Activated CD4-positive, CD25-positive, alpha-beta regulatory T cell treated with anti-CD3 and anti-CD28 coated beads, Interleukin-2, amount 50 U/mL, for 16 hours (primary cell): ENCODE results near the gene RNF207.
A peak's percentile ranks its signal among the peaks of the same experiment; 100 is the strongest.
"Not testable (repeated sequence)": the region's sequence is repeated elsewhere in the genome, so short reads cannot be mapped to it uniquely, and the experiment has no call there.

Source experiments
- DNase-seq: peaks from one replicate; pipeline ENCODE4 v3.0.0-alpha.2; 2020; ENCODE audit warnings: low read depth, low spot score

Gene RNF207

GRCh38 chr1:6199298-6200187 lies 6.4 kb upstream of the RNF207 start, which contains the start of gene RPL22:
RPL22 (minus strand) TSS chr1:6199595; CDS start chr1:6199573, 22 bp downstream.
- DNase-seq = peak; percentile 92

DNA sequence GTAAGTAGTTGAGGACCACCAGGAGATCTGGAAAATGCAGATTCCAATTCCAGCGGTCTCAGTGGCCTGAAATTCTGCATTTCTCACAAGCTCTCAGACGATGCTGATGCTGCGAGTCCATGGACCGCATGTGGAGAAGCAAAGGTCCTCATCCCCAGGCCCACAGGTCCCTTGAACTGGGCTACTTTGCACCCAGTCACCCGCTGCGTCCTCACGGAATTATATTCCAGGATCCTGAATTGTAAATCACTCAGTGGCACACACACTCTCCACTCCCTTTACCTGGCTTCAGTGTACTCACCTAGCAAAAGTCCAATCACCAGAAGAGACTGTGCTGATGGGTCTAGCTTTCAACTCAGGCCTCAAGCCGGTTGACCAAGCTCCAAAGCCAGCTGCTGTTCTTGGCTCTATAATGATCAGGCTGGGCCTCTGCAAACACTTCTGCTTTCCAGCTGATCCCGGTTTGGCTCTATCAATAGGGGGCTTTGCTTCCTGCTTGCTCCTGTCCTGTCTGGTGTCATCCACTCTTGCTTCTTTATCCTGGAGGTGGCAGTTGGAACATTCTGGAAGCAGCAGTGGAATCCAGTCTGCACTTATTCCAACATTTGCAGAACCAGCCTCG lies 5.6 kb upstream of the RNF207 start:
- DNase-seq = no peak

GRCh38 chr1:6202256-6202655 lies 3.7 kb upstream of the RNF207 start:
- DNase-seq = no peak

GRCh38 chr1:6206520-6206855 lies 569 bp downstream of the RNF207 start:
- DNase-seq = no peak

DNA sequence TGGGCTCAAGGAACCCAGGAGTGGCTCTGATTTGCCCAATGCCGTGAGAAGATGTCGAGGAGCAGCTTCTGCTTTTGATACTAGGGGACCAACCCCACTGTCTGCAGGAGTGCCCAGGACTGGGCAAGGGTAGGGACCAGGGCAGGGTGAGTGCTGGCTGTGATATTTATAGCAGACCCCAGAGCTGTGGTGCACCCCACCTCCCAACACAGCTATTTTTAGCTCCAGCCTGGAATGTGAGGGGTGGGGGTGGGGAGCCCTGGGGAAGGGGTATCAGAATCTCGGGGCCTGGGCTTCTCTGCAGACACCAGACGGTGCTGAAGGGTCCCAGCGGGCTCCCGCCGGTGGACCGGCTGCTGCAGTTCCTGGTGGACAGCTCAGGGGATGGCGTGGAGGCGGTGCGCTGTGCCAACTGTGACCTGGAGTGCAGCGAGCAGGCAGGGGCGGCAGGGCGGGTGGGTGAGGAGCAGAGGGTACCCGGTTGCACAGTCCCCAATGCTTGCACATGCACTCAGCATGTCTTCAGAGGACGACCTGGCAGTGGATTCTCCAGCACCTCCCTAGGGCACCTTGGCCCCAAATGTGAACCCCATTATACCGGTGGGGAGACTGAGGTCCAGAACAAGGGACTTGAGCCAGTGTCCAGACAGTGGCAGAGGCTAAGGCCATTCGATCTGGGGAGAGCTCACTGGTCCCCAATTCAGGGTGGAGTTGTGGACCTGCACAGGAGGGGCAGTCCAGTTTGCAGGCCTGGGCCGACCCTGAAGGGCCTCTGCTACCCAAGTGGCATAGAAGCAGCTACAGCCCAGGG lies 1.4 kb downstream of the RNF207 start:
- no peak for DNase-seq

- no peak for DNase-seq
Measured at GRCh38 chr1:6207921-6208320, 2.0 kb downstream of the RNF207 start.

- DNase-seq = no peak
Measured at GRCh38 chr1:6208723-6209660, 3.1 kb downstream of the RNF207 start.

DNA sequence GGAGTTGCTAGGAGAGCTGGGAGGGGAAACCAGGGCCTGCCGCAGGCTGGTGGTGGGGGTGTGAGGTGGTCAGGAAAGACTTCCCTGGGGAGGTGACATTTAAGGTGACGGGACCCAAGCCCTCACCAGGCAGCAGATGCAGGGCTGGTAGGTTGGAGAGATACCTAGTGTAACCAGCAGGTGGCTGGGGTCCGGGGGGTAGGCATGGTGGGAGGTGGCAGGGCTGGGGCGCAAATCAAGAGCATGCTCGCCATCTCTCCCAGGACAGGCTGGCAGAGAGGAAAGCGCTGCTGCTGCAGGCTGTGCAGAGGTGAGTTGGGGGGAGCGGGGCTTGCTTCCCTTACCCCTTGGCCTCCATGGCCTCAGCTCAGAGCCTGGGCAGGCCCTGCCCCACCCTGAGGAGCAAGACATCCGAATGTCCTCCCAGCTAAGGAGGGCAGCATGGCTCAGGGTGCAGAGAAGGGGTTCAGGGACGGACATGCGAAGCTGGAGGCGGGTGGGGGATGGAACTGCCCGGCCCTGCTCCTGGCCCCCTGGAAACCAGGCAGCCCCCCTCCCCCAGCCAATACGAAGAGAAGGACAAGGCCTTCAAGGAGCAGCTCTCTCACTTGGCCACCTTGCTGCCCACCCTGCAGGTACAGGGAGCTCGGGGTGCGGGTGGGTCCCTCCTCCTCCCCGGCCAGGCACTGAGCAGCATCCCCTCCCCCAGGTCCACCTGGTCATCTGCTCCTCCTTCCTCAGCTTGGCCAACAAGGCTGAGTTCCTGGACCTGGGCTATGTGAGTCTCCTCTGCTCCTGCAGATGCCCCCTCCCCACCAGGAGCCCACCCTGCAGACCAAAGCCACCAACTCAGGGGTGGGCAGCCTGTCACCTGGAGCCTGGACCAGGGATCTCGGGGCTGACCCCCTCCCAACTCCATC lies 4.0 kb downstream of the RNF207 start:
- no peak for DNase-seq

DNA sequence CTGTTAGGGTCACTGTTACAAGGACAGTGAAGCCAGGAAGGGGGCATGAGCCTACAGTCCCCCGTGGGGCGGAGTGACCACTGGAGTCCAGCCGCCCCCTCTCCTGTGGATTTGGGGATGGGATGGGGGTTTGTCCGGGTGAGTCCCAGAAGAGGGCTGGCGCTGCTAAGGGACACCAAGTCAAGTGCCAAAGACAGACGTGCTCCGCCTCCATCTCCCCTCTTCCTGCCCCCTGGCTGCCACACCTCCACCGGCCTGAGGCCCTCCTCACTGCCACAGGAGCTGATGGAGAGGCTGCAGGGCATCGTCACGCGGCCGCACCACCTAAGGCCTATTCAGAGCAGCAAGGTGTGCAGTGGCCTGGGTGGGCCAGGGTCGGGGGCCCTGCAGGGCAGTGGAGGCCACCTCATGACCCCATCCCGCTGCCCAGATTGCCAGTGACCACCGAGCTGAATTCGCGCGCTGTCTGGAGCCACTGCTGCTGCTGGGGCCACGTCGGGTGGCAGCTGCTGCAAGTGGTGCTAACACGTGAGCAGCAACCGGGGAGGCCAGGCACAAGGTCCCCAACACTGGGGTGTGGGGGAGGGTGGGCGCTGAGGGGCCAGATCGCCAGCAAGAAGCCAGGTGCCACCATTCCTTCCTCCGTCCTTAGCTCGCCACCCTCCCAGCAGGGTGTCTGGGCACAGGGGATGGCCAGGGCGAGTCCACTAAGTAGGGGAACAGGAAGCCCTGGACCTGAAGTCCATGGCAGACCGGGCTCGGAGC lies 4.9 kb downstream of the RNF207 start:
- DNase-seq = no peak

DNA sequence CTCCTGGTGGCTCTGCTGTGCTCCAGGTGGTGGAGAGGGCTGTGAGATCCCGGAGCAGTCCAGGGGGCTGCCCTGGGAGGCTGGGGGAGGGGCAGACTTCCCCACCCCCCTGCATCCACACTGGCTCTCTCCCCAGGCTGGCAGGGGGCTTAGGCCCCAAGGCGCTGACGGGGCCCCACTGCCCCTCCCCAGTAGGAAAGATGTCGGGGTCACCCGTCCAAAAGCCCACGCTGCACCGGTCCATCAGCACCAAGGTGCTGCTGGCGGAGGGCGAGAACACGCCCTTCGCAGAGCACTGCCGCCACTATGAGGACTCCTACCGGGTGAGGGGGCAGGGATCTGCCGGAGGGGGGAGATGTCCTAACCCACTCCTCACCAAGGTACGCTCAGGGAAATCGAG lies 5.8 kb downstream of the RNF207 start:
- DNase-seq = no peak

DNA sequence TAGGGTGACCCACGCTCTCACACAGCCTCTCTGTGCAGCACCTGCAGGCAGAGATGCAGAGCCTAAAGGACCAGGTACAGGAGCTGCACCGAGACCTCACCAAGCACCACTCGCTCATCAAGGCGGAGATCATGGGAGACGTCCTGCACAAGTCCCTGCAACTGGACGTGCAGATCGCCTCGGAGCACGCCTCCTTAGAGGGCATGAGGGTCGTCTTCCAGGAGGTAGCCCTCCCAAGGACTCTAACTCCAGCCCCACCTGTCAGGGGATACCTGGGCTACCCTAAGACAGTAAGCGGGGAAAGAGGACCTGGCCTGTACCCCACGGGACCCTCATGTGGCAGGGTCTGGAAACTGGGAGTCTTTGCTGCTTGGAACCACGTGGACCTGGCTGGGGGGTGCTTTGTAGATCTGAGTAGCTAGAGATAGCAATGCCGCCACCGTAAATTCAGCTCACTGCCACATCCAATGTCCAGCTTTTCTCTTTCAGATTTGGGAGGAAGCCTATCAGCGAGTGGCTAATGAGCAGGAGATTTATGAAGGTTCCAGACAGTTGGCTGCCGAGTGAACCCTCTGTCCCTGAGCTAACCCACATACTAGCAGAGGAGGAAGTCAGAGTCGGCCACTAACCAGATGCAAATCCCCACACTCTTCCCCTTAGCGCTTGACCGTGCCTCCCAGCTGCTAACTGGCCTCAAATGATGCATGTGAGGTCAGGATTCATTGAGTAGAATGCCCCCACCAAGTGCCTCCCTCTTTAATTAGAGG lies 6.5 kb downstream of the RNF207 start:
- no peak for DNase-seq

DNA sequence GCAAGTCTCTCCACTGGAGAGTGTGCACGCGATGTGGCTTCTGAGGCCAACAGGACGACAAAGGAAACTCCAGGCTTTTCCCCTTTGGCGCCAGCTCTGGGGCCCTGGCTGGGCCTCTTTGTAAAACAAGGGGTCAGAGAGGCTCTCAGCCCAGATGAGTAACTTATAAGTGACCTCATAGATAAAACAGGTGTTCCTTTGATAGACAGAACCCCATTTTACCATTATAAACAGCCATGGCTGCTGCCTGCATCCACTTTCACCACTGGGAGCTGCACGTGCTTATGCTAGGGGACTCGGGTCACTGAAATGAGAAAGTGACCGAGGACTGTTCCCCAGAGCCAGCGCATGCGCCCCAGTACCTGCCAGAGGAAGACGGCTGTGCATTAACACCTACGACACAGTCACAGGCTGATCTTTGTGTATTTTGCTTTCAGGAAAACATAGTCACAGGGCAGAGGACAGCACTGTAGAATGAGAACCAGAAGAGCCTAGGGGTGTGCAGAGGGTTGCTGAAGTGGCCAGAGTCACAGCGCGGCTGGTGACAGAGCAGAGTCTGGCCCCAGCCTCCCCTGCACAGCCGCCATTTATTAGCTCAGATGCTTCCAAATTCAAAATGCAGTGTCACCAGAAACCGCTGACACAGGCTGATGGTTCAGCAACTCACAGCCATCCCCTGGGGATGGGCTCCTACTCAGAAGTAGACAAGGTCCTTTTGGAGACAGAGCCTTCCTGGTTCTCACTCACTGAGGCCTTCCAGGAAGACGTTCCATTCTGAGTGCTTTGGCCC lies 12.7 kb downstream of the RNF207 start:
- no peak for DNase-seq

- DNase-seq = not testable (repeated sequence)
Measured at GRCh38 chr1:6219641-6220040, 13.7 kb downstream of the RNF207 start.

GRCh38 chr1:6220236-6220635 lies 14.3 kb downstream of the RNF207 start:
- DNase-seq = no peak

GRCh38 chr1:6221210-6221784 lies 15.4 kb downstream of the RNF207 start:
- DNase-seq = no peak

GRCh38 chr1:6222636-6223035 lies 16.7 kb downstream of the RNF207 start:
- DNase-seq = no peak

- DNase-seq = no peak
Measured at GRCh38 chr1:6223617-6224016, 17.7 kb downstream of the RNF207 start.
